NCI-H1417 treated with DMSO at 0.1 percent for 48 hours (cell line): ENCODE data around the gene OCA2.

Source experiments
- DNase-seq: peaks from one replicate; lab custom pipeline; 2025; lab: John Stamatoyannopoulos, UW

The OCA2 gene

DNA sequence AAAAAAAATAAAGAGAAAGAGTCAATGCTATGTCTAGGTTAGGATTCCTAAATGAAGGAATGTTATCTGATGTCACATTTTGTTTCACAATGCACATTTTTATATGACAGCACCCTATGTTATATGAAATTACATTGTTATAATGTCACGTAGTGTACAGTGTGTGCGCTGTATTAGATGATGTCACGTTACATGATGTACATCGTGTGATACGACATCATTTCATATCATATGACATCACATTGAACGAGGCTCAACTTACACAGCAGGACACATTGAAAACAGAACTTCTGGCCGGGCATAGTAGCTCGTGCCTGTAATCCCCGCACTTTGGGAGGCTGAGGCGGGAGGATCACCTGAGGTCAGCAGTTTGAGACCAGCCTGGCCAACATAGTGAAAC lies 150.0 kb downstream of the OCA2 start:
- no peak for DNase-seq

DNA sequence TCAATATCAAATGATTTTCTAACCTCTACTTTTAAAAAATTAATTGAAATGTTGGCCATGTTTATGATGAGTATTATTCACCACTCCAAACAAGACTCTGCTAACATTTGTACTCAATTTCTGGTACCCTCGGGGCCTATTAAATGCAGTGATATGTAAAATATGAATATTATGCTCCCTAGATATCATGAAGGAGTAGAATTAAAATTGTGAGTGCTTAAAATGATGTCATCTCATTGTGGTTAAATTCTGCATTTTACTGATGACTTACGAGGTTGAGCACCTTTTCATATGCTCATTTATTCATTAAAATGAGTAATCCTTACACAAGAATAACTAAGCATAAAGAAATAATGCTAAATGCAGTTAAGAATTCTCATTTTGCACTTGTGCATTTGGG lies 159.9 kb downstream of the OCA2 start:
- DNase-seq: no peak

GRCh38 chr15:27937851-27938250 lies 161.3 kb downstream of the OCA2 start:
- no peak for DNase-seq

DNA sequence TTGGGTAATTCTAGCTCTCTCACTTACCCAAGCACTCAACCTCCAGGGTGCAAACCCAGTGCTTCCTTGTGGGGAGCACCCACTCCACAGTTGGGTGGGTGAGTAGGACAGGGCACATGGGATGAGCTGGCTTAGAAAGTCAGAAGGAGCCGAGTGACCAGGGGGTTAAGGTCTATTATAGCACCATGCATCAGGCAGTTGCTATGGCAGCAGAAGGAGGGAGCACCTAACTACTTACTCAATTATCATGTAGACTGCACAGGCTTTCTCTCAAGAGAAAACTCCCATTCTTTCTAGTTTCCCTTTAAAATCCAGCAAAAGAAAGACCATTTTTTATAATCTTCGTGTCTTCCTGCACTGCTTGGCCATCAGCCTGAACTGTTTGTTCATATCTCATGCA lies 163.0 kb downstream of the OCA2 start:
- DNase-seq: no peak

DNA sequence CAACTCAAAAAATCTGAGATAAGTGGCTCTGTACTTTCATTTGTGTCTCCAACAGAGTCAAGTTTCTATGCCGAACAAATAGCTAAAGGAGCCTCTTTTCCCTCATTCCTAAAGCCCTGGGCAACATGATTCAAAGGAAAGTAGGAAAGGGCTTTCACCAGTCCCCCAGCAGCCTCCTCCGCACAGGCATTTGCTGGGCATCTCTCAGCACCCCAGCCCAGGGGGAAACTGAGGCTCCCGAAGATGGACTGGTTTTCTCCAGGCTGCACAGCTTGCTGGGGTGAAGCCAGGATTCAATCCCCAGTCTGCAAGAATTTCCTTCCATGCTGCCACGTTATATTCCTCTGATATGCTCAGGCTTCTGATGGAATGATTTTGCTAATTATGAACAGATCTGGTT lies 163.8 kb downstream of the OCA2 start:
- no peak for DNase-seq

DNA sequence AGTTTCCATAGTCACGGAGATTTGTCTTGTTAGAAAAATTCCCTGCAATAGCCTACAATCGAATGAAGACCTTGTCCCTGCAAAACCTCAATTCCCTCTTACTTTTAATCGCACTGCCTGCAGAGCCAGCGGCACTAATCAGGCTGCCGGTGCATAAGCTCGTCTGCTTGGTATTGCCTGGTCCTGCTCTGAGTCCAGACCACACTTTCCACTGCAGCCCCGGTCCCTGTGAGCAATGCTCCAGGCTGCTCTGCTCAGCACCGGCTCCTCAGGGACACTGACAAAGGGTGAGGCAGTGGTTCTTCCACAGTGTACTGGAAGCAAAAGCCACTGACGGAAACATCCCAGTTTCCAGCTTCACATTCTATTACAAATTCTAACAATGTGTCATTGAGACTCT lies 164.3 kb downstream of the OCA2 start:
- DNase-seq: no peak

- no peak for DNase-seq
Observed at GRCh38 chr15:27933562-27933961, 165.6 kb downstream of the OCA2 start.

DNA sequence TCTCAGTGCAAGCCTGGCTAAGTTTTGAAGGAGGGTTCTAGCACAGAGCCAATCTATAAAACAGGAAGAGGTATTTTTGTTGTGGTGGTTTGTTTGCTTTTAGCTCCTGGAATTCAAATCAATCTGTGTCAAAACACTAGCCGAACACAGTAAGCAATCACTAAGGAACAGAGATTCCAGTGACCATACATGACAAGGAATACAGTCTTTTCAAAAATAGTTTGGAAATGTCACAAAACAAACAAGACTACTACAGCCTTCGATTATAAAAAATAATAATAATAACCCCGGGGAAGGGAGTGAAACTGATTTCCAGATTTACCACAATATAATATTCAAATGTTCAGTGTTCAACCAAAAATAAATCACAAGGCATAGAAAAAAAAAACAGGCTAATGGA lies 166.5 kb downstream of the OCA2 start:
- DNase-seq: no peak

GRCh38 chr15:27928386-27928785 lies 170.7 kb downstream of the OCA2 start:
- DNase-seq: no peak

GRCh38 chr15:27912283-27912682 lies 186.8 kb downstream of the OCA2 start:
- no peak for DNase-seq

- no peak for DNase-seq
Observed at GRCh38 chr15:27906802-27907201, 192.3 kb downstream of the OCA2 start.

DNA sequence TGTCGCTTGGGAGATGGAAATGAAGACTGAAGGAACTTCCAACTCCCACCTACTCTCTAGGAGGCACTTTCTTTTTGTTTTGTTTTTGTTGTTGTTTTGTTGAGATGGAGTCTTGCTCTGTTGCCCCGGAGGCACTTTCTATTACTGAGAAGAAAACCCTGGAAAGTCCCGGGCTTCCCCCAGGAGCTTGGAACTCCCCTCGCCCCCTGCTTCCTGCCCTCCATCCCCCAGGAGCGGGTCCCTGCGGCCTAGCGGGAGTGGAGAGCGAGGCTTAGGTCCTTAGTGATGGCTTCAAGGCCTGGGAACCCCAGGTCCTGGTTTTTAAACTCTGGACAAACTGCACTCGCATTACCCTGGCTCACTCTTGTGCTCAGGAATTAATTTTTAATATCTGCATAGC lies 195.7 kb downstream of the OCA2 start:
- no peak for DNase-seq

GRCh38 chr15:27902680-27903385 lies 196.3 kb downstream of the OCA2 start:
- no peak for DNase-seq

DNA sequence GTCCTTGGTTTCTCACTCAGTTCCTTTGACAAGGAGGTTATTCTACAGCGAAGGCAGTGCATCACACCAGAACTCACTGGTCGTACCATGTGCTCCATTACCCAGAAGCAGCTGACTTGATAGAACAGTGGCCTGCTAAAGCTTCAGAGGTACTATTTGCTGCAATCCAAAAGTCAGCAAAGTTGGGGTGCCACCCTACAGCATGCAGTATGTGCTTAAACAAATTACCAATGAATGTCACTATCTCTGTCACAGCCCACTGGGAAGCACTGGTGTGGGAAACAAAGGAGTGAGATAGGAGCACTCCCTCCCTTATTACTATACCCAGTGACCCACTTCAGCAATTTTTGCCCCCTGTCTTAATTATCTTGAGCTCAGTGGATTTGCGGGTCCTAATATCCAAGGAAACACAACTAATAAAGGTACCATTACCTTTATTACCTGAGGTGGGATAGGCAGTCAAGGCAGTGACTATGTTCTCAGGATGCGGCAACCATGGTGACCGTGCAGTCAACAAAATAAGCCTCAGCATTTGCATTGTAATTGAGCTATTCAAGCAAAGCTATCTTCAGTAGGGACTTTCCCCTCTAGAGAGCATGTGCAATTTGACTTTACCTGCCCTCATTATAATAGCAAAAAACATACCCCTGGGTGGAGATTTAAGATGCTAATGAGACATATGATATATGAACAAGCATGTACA lies 199.4 kb downstream of the OCA2 start:
- no peak for DNase-seq

GRCh38 chr15:27897481-27897880 lies 201.6 kb downstream of the OCA2 start:
- no peak for DNase-seq

GRCh38 chr15:27894645-27895044 lies 204.5 kb downstream of the OCA2 start:
- no peak for DNase-seq

- DNase-seq: no peak
Observed at GRCh38 chr15:27889258-27889657, 209.9 kb downstream of the OCA2 start.

DNA sequence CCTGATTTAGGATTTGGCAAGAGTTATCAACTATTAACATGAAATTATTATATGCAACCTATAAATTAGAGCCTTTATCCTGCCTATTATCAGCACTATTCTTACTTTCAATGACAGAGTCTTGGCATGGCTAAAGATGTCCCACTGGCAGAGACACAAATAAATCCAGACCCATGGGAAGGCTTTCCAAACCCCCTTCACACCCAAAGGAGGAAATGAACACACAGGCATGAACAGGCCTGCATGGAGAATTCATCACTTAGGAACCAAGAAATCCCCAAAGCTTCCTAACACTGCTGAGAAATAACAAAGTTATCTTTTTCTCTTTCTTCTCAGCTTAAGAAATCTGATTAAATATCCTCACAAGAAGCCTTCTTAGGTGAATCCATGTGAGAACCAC lies 213.9 kb downstream of the OCA2 start:
- DNase-seq: no peak

DNA sequence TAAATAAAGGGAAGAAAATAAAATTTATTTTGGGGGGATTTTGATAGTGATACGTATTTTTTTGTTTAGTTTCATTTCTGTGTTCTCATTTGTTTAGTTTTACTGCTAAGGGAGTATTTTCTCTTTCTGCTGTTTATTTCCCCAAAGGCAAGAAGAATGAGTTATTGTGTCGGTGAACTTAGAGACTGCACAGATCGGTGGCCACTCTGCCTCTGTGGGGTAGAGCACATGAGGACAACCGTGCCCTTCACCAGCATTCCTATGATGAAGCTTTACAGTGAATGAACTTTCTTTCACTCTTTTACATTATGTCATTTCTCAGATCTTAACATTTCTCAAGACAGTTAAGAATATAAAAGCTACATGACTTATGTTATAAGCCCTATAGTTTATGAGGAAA lies 214.4 kb downstream of the OCA2 start:
- no peak for DNase-seq

DNA sequence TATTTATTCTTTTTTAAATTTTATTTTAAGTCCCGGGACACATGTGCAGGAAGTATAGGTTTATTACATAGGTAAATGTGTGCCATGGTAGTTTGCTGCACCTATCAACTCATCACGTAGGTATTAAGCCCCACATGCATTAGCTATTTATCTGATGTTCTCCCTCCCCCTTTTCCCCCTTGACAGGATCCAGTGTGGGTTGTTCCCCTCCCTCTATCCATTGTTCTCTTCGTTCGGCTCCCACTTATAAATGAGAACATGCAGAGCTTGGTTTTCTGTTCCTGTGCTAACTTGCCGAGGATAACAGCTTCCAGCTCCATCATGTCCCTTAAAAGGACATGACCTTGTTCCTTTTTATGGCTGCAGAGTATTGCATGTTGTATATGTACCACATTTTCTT lies 220.3 kb downstream of the OCA2 start:
- no peak for DNase-seq

DNA sequence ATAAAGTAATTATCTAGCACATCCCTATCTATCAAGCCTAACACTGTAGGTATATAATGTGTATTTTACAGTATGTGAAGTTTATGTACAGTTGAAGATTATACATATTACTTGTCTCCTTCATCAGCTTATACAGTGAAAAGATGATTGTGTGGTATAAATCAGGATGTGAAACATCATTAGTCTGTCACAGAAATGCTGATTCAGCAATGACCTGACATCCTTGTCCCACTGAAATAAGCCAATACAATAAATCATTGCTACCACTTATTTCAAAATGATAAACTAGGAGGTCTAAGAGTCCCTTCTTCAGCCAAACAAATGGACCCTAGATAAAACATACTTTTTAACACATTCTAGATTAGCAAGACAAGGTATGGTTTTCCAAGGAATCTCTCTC lies 225.3 kb downstream of the OCA2 start:
- no peak for DNase-seq

GRCh38 chr15:27873039-27873438 lies 226.1 kb downstream of the OCA2 start:
- DNase-seq: no peak

DNA sequence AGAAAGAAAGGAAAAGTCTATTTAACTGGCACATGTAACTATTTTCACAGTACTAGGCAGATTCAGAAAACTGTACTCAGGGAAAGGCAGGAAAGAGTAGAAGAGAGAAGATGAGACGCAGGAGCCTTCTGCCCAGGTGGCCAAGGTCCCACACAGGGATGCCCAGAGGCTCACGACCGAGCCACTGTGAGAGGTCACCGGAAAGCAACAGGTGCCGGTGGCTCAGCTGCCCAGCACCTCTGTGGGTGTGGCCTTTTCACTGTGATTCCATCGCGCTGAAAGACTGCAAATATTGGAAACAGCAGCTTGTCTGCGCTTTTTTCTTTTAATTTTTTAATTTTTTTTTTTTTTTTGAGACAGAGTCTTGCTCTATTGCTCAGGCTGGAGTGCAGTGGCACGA lies 226.8 kb downstream of the OCA2 start:
- no peak for DNase-seq

- no peak for DNase-seq
Observed at GRCh38 chr15:27871902-27872260, 227.2 kb downstream of the OCA2 start.
